ENCODE data around the gene PLB1.
A peak's percentile ranks its signal among the peaks of the same experiment; 100 is the strongest.

The PLB1 gene

GRCh38 chr2:28565033-28565432 lies 69.2 kb downstream of the PLB1 start:
- ATAC-seq (replicated peaks), result no peak
- peaks cover 0 to 14% of the 10 kb centered on the region in 2 donors for H3K4me1 Mint-ChIP-seq
- no peak overlapping the region for H3K4me3 Mint-ChIP-seq
- no peak overlapping the region for H3K27ac Mint-ChIP-seq
- H3K9me3 Mint-ChIP-seq, result no peaks in the 10 kb centered on the region
- no peaks in the 10 kb centered on the region for H3K36me3 Mint-ChIP-seq
- H3K27me3 Mint-ChIP-seq, result peaks cover 7 to 15% of the 10 kb centered on the region in 2 donors
- DNase-seq, result no peak

GRCh38 chr2:28565720-28566295 lies 69.9 kb downstream of the PLB1 start:
- Mint-ChIP-seq H3K4me3 (peak overlapping the region; percentile 91 to 93), H3K27ac (no peak overlapping the region), H3K27me3 (peaks cover 7 to 14% of the 10 kb centered on the region in 2 donors), H3K4me1 (peaks cover 0 to 14% of the 10 kb centered on the region in 2 donors), H3K9me3 (no peaks in the 10 kb centered on the region), H3K36me3 (no peaks in the 10 kb centered on the region)
- ATAC-seq (replicated peaks), result no peak
- no peak for DNase-seq

- Mint-ChIP-seq H3K9me3 (peaks cover 4% of the 10 kb centered on the region in 2 donors), H3K4me3 (peak overlapping the region; percentile 91 to 93), H3K36me3 (no peaks in the 10 kb centered on the region), H3K27me3 (peaks cover 10 to 12% of the 10 kb centered on the region in 2 donors), H3K27ac (peak overlapping the region; percentile 86), H3K4me1 (peaks cover 0 to 14% of the 10 kb centered on the region in 2 donors)
- peak; percentile 86 for DNase-seq
- ATAC-seq (replicated peaks), result peak; percentile 97
Measured at GRCh38 chr2:28566521-28567041, 70.7 kb downstream of the PLB1 start.

GRCh38 chr2:28567061-28567471 lies 71.2 kb downstream of the PLB1 start:
- DNase-seq, result peak; percentile 15
- H3K27me3 Mint-ChIP-seq, result peaks cover 10 to 13% of the 10 kb centered on the region in 2 donors
- ATAC-seq (replicated peaks), result peak; percentile 39 to 53
- H3K4me1 Mint-ChIP-seq, result peaks cover 0 to 14% of the 10 kb centered on the region in 2 donors
- no peaks in the 10 kb centered on the region for H3K36me3 Mint-ChIP-seq
- H3K27ac Mint-ChIP-seq, result peak overlapping the region; percentile 86
- H3K9me3 Mint-ChIP-seq, result peaks cover 4 to 5% of the 10 kb centered on the region in 2 donors
- peak overlapping the region; percentile 91 to 93 for H3K4me3 Mint-ChIP-seq

GRCh38 chr2:28568036-28568435 lies 72.2 kb downstream of the PLB1 start:
- ATAC-seq (replicated peaks) (no peak), DNase-seq (no peak)
- Mint-ChIP-seq H3K4me1 (peaks cover 0 to 14% of the 10 kb centered on the region in 2 donors), H3K27ac (no peak overlapping the region), H3K36me3 (no peaks in the 10 kb centered on the region), H3K27me3 (peaks cover 9 to 10% of the 10 kb centered on the region in 2 donors), H3K4me3 (peak overlapping the region; percentile 91 to 93), H3K9me3 (peaks cover 4 to 5% of the 10 kb centered on the region in 2 donors)

- ATAC-seq (replicated peaks) (no peak), DNase-seq (no peak)
- Mint-ChIP-seq H3K9me3 (peaks cover 4 to 5% of the 10 kb centered on the region in 2 donors), H3K4me3 (no peak overlapping the region), H3K4me1 (peaks cover 0 to 14% of the 10 kb centered on the region in 2 donors), H3K27ac (no peak overlapping the region), H3K36me3 (no peaks in the 10 kb centered on the region), H3K27me3 (peaks cover 9 to 10% of the 10 kb centered on the region in 2 donors)
Measured at GRCh38 chr2:28568533-28568932, 72.7 kb downstream of the PLB1 start.

GRCh38 chr2:28570431-28570830 lies 74.6 kb downstream of the PLB1 start:
- peaks cover 9 to 10% of the 10 kb centered on the region in 2 donors for H3K27me3 Mint-ChIP-seq
- ATAC-seq (replicated peaks) (no peak), DNase-seq (no peak)
- no peak overlapping the region for H3K27ac Mint-ChIP-seq
- no peaks in the 10 kb centered on the region for H3K36me3 Mint-ChIP-seq
- no peak overlapping the region for H3K4me3 Mint-ChIP-seq
- H3K9me3 Mint-ChIP-seq, result peaks cover 4 to 5% of the 10 kb centered on the region in 2 donors
- H3K4me1 Mint-ChIP-seq, result peaks cover 0 to 14% of the 10 kb centered on the region in 2 donors

GRCh38 chr2:28576714-28577113 lies 80.9 kb downstream of the PLB1 start:
- H3K27ac Mint-ChIP-seq, result no peak overlapping the region
- no peaks in the 10 kb centered on the region for H3K9me3 Mint-ChIP-seq
- DNase-seq (no peak), ATAC-seq (replicated peaks) (no peak)
- H3K36me3 Mint-ChIP-seq, result no peaks in the 10 kb centered on the region
- H3K27me3 Mint-ChIP-seq, result no peaks in the 10 kb centered on the region
- H3K4me1 Mint-ChIP-seq, result no peaks in the 10 kb centered on the region
- H3K4me3 Mint-ChIP-seq, result no peak overlapping the region

GRCh38 chr2:28577791-28578680 lies 82.2 kb downstream of the PLB1 start:
- ATAC-seq (replicated peaks), result no peak
- Mint-ChIP-seq H3K27ac (no peak overlapping the region), H3K36me3 (no peaks in the 10 kb centered on the region), H3K9me3 (no peaks in the 10 kb centered on the region), H3K4me3 (no peak overlapping the region), H3K4me1 (peaks cover 0 to 2% of the 10 kb centered on the region in 2 donors), H3K27me3 (no peaks in the 10 kb centered on the region)
- no peak for DNase-seq

GRCh38 chr2:28578774-28579173 lies 82.9 kb downstream of the PLB1 start:
- Mint-ChIP-seq H3K4me1 (peaks cover 2 to 4% of the 10 kb centered on the region in 2 donors), H3K4me3 (no peak overlapping the region), H3K27me3 (no peaks in the 10 kb centered on the region), H3K9me3 (no peaks in the 10 kb centered on the region), H3K36me3 (no peaks in the 10 kb centered on the region), H3K27ac (no peak overlapping the region)
- ATAC-seq (replicated peaks), result no peak
- DNase-seq, result no peak

- no peak for ATAC-seq (replicated peaks)
- Mint-ChIP-seq H3K27ac (no peak overlapping the region), H3K4me3 (no peak overlapping the region), H3K9me3 (no peaks in the 10 kb centered on the region), H3K27me3 (no peaks in the 10 kb centered on the region), H3K36me3 (no peaks in the 10 kb centered on the region), H3K4me1 (peaks cover 9 to 12% of the 10 kb centered on the region in 2 donors)
- DNase-seq, result no peak
Measured at GRCh38 chr2:28579606-28580005, 83.7 kb downstream of the PLB1 start.

- H3K4me1 Mint-ChIP-seq, result peaks cover 9 to 14% of the 10 kb centered on the region in 2 donors
- H3K27me3 Mint-ChIP-seq, result no peaks in the 10 kb centered on the region
- no peak overlapping the region for H3K27ac Mint-ChIP-seq
- no peaks in the 10 kb centered on the region for H3K9me3 Mint-ChIP-seq
- H3K36me3 Mint-ChIP-seq, result no peaks in the 10 kb centered on the region
- H3K4me3 Mint-ChIP-seq, result no peak overlapping the region
- DNase-seq, result no peak
- ATAC-seq (replicated peaks), result no peak
Measured at GRCh38 chr2:28580078-28580477, 84.2 kb downstream of the PLB1 start.

- Mint-ChIP-seq H3K4me1 (peaks cover 9 to 14% of the 10 kb centered on the region in 2 donors), H3K36me3 (no peaks in the 10 kb centered on the region), H3K9me3 (no peaks in the 10 kb centered on the region), H3K4me3 (no peak overlapping the region), H3K27ac (no peak overlapping the region), H3K27me3 (no peaks in the 10 kb centered on the region)
- DNase-seq (no peak), ATAC-seq (replicated peaks) (no peak)
Measured at GRCh38 chr2:28581312-28581711, 85.5 kb downstream of the PLB1 start.

GRCh38 chr2:28582152-28582551 lies 86.3 kb downstream of the PLB1 start:
- peaks cover 12 to 19% of the 10 kb centered on the region in 2 donors for H3K4me1 Mint-ChIP-seq
- no peaks in the 10 kb centered on the region for H3K9me3 Mint-ChIP-seq
- ATAC-seq (replicated peaks) (no peak), DNase-seq (no peak)
- H3K27me3 Mint-ChIP-seq, result peaks cover 0 to 4% of the 10 kb centered on the region in 2 donors
- H3K27ac Mint-ChIP-seq, result no peak overlapping the region
- no peak overlapping the region for H3K4me3 Mint-ChIP-seq
- H3K36me3 Mint-ChIP-seq, result no peaks in the 10 kb centered on the region

Measured in stimulated activated naive B cell treated with anti-CD40 and anti-IgM and Interleukin-4, amounts not matched to agents 10 μg/mL and 1 μg/mL and 100 μg/mL, for 72 hours (primary cell).